Aorta (tissue), 5 donors: ENCODE results near the gene SLC39A13. TPM values are rescaled to one million over a fixed set of nuclear protein-coding genes. Genes with fewer than 3 reads are reported as not detected.

Source experiments
- ATAC-seq: fragments of 200-7000 bp; cut with Tn5 transposase; one replicate; pipeline ENCODE4 v1.9.1; 2022; ENCODE audit warnings: moderate library complexity; ENCODE audit not compliant: low FRiP score
- DNase-seq, 2 donors: peaks; one replicate each; pipeline ENCODE4 v3.0.0-alpha.2; 2020
- H3K27ac ChIP-seq, 2 donors: one replicate each; pipeline ENCODE4 v1.5.1; 2013; ENCODE audit warnings: low read length in 2 of 2, mild to moderate bottlenecking in 2 of 2, moderate library complexity in 2 of 2, control low read depth in 1 of 2, inconsistent platforms in 1 of 2, low read depth in 1 of 2
- H3K27me3 ChIP-seq, 2 donors: one replicate each; pipeline ENCODE4 v1.6.1; 2013; ENCODE audit warnings: control low read depth in 1 of 2, low read length in 1 of 2, mild to moderate bottlenecking in 1 of 2, moderate library complexity in 1 of 2; ENCODE audit not compliant: insufficient read depth in 2 of 2, control insufficient read depth in 1 of 2
- H3K36me3 ChIP-seq, 2 donors: one replicate each; pipeline ENCODE4 v1.6.1; 2013; ENCODE audit warnings: control low read depth in 1 of 2, low read length in 1 of 2, mild to moderate bottlenecking in 1 of 2; ENCODE audit not compliant: insufficient read depth in 2 of 2, control insufficient read depth in 1 of 2
- H3K4me1 ChIP-seq, 2 donors: one replicate each; pipeline ENCODE4 v1.6.1; 2013; ENCODE audit warnings: low read length in 2 of 2, control low read depth in 1 of 2, mild to moderate bottlenecking in 1 of 2, moderate library complexity in 1 of 2; ENCODE audit not compliant: insufficient read depth in 2 of 2, control insufficient read depth in 1 of 2
- H3K4me3 ChIP-seq, 2 donors: one replicate each; pipeline ENCODE4 v1.5.1; 2013; ENCODE audit warnings: low read length in 2 of 2, control low read depth in 1 of 2, mild to moderate bottlenecking in 1 of 2
- H3K9me3 ChIP-seq: one replicate; pipeline ENCODE4 v1.6.1; 2013; ENCODE audit warnings: mild to moderate bottlenecking, low read length; ENCODE audit not compliant: control insufficient read depth
- WGBS, 2 donors: extraction: QIAGEN DNeasy Blood & Tissue Kit; methylation state at CpG; one replicate each; pipeline ENCODE4 v1.1.7; 2013; 5-methylcytosine and 5-hydroxymethylcytosine counted together
- intact Hi-C, 2 donors: fragments of 100-400 bp; cut with DNase I; formaldehyde crosslinking; loops; one replicate each; pipeline versions ENCODE4 v1.14.2 to v1.15.0; 2022
- polyA plus RNA-seq, 2 donors: library from polyadenylated mRNA; stranded (reverse); fragments of 200-250 nt; gene quantifications; one replicate each; pipeline ENCODE4 v1.2.3, GENCODE V29; 2013
- total RNA-seq, 2 donors: library from RNA; stranded (reverse); fragmentation: NEBNext Ultra II Directional; extraction: Animal tissue kit (Norgen Biotek cat#: 25700); gene quantifications; one replicate each; pipeline ENCODE4 v1.2.1, GENCODE V29; 2021
- donor health status: healthy with polysubstance abuse.
- donor health status: Bipolar disorder and iron deficiency.
- donor health status: DM: no; HTN: no; CAD: no.
- donor health status: DM: no; HTN: no; CAD: no.
- donor health status: DM: yes; HTN: yes; CAD: no.

Gene SLC39A13
- total and polyA plus RNA-seq, 4 donors, result 34.7 to 118 (median 82.0) TPM

GRCh38 chr11:47394322-47395222, 13.8 kb upstream of the SLC39A13 start:
- peak; percentile 84 to 86 for DNase-seq
- Histone ChIP-seq H3K27me3 (no peaks in the 10 kb centered on the region), H3K9me3 (no peaks in the 10 kb centered on the region), H3K4me3 (no peak overlapping the region), H3K36me3 (no peaks in the 10 kb centered on the region), H3K27ac (no peak overlapping the region), H3K4me1 (no peaks in the 10 kb centered on the region)
- WGBS, 2 donors, result 88 to 89% methylated on average over 36 to 39 of the region's 39 CpGs
- intact Hi-C loops, result no loop called here
- peak; percentile 64 for ATAC-seq

GRCh38 chr11:47395223-47396048, 13.0 kb upstream of the SLC39A13 start:
- ATAC-seq, result no peak
- Histone ChIP-seq H3K36me3 (no peaks in the 10 kb centered on the region), H3K4me1 (no peaks in the 10 kb centered on the region), H3K9me3 (no peaks in the 10 kb centered on the region), H3K4me3 (no peak overlapping the region), H3K27ac (no peak overlapping the region), H3K27me3 (no peaks in the 10 kb centered on the region)
- no peak for DNase-seq
- intact Hi-C loops, result no loop called here
- 83 to 85% methylated on average over 25 of the region's 25 CpGs for WGBS, 2 donors

- Histone ChIP-seq H3K4me1 (no peaks in the 10 kb centered on the region), H3K27me3 (no peaks in the 10 kb centered on the region), H3K36me3 (no peaks in the 10 kb centered on the region), H3K27ac (no peak overlapping the region), H3K9me3 (no peaks in the 10 kb centered on the region), H3K4me3 (no peak overlapping the region)
- no peak for DNase-seq
- intact Hi-C loops, result no loop called here
- ATAC-seq, result no peak
- WGBS, 2 donors, result 91 to 95% methylated on average over 3 of the region's 3 CpGs
Observed at GRCh38 chr11:47396049-47396320, 12.4 kb upstream of the SLC39A13 start.

GRCh38 chr11:47398011-47398410, 10.4 kb upstream of the SLC39A13 start:
- Histone ChIP-seq H3K27ac (no peak overlapping the region), H3K36me3 (no peaks in the 10 kb centered on the region), H3K4me1 (no peaks in the 10 kb centered on the region), H3K9me3 (no peaks in the 10 kb centered on the region), H3K4me3 (no peak overlapping the region), H3K27me3 (no peaks in the 10 kb centered on the region)
- DNase-seq, result no peak
- 79 to 88% methylated on average over 3 of the region's 3 CpGs for WGBS, 2 donors
- intact Hi-C loops, result no loop called here
- no peak for ATAC-seq

- Histone ChIP-seq H3K27me3 (no peaks in the 10 kb centered on the region), H3K4me3 (no peak overlapping the region), H3K27ac (no peak overlapping the region), H3K36me3 (no peaks in the 10 kb centered on the region), H3K9me3 (no peaks in the 10 kb centered on the region), H3K4me1 (no peaks in the 10 kb centered on the region)
- intact Hi-C loops, result no loop called here
- DNase-seq, result no peak
- WGBS, 2 donors, result 96 to 100% methylated on average over 1 of the region's 1 CpG
- ATAC-seq, result no peak
Observed at GRCh38 chr11:47398551-47398950, 9.8 kb upstream of the SLC39A13 start.

GRCh38 chr11:47399860-47400767, 8.3 kb upstream of the SLC39A13 start:
- H3K4me1 ChIP-seq, result no peaks in the 10 kb centered on the region
- intact Hi-C loops, result loop anchor here in 1 of 2 donors (10.0 kb wide), 1 partner anchor 175 kb away; the partner anchor contains the start of genes KBTBD4 and NDUFS3
- peak; percentile 85 for ATAC-seq
- H3K27ac ChIP-seq, result peak overlapping the region; percentile 2 to 75
- no peaks in the 10 kb centered on the region for H3K36me3 ChIP-seq
- peak in 1 of 2 donors; percentile 53 for DNase-seq
- 4 to 9% methylated on average over 22 to 47 of the region's 47 CpGs for WGBS, 2 donors
- H3K27me3 ChIP-seq, result no peaks in the 10 kb centered on the region
- no peaks in the 10 kb centered on the region for H3K9me3 ChIP-seq
- H3K4me3 ChIP-seq, result peak overlapping the region; percentile 30 to 44

GRCh38 chr11:47400768-47401279, 7.6 kb upstream of the SLC39A13 start:
- peak; percentile 66 for ATAC-seq
- no peaks in the 10 kb centered on the region for H3K9me3 ChIP-seq
- H3K27me3 ChIP-seq, result no peaks in the 10 kb centered on the region
- no peaks in the 10 kb centered on the region for H3K36me3 ChIP-seq
- peak overlapping the region in 1 of 2 donors; percentile 44 for H3K4me3 ChIP-seq
- H3K4me1 ChIP-seq, result no peaks in the 10 kb centered on the region
- peak in 1 of 2 donors; percentile 44 for DNase-seq
- intact Hi-C loops, result loop anchor here in 1 of 2 donors (10.0 kb wide), 1 partner anchor 174 kb away; the partner anchor contains the start of genes KBTBD4 and NDUFS3
- peak overlapping the region; percentile 2 to 75 for H3K27ac ChIP-seq
- 4 to 9% methylated on average over 8 of the region's 8 CpGs for WGBS, 2 donors

GRCh38 chr11:47403135-47403534, 5.3 kb upstream of the SLC39A13 start:
- Histone ChIP-seq H3K9me3 (no peaks in the 10 kb centered on the region), H3K27ac (no peak overlapping the region), H3K4me1 (no peaks in the 10 kb centered on the region), H3K36me3 (no peaks in the 10 kb centered on the region), H3K4me3 (no peak overlapping the region), H3K27me3 (no peaks in the 10 kb centered on the region)
- no peak for ATAC-seq
- whole genome bisulfite sequencing, 2 donors, result 84 to 85% methylated on average over 4 of the region's 4 CpGs
- intact Hi-C loops, result loop anchor here in 1 of 2 donors (10.0 kb wide), 1 partner anchor 172 kb away; the partner anchor contains the start of genes KBTBD4 and NDUFS3
- peak in 1 of 2 donors; percentile 17 for DNase-seq
